Measurements from ENCODE around the gene SGCD. TPM values are rescaled to one million over a fixed set of nuclear protein-coding genes. Genes with fewer than 3 reads are reported as not detected.

The SGCD gene
- total and polyA plus RNA-seq, 8 donors, result 10.4 to 15.8 (median 12.5) TPM

- DNase-seq (no peak), ATAC-seq (no peak)
- no peak overlapping the region for H3K27ac ChIP-seq
- no peak overlapping the region for H3K4me3 ChIP-seq
- intact Hi-C loops (cut with DNase I), result no loop called here
- no peaks in the 10 kb centered on the region for H3K4me1 ChIP-seq
- TF ChIP-seq CTCF (IDR thresholded peaks at IDR 0.05), result no peak
- H3K27me3 ChIP-seq, result no peaks in the 10 kb centered on the region
- no peaks in the 10 kb centered on the region for H3K9me3 ChIP-seq
- no peaks in the 10 kb centered on the region for H3K36me3 ChIP-seq
Observed at GRCh38 chr5:156570615-156571014, 243.7 kb downstream of the SGCD start.

GRCh38 chr5:156581725-156582124, 254.8 kb downstream of the SGCD start:
- no peak for TF ChIP-seq CTCF (IDR thresholded peaks at IDR 0.05)
- Histone ChIP-seq H3K9me3 (peaks cover 0 to 9% of the 10 kb centered on the region in 2 donors), H3K4me1 (no peaks in the 10 kb centered on the region), H3K36me3 (no peaks in the 10 kb centered on the region), H3K27me3 (no peaks in the 10 kb centered on the region), H3K27ac (no peak overlapping the region), H3K4me3 (no peak overlapping the region)
- intact Hi-C loops (cut with DNase I), result no loop called here
- DNase-seq (no peak), ATAC-seq (no peak)

- ATAC-seq (no peak), DNase-seq (no peak)
- Histone ChIP-seq H3K9me3 (peaks cover 0 to 9% of the 10 kb centered on the region in 2 donors), H3K36me3 (no peaks in the 10 kb centered on the region), H3K4me3 (no peak overlapping the region), H3K27ac (no peak overlapping the region), H3K27me3 (no peaks in the 10 kb centered on the region), H3K4me1 (no peaks in the 10 kb centered on the region)
- intact Hi-C loops (cut with DNase I), result no loop called here
- no peak for TF ChIP-seq CTCF (IDR thresholded peaks at IDR 0.05)
Observed at GRCh38 chr5:156582193-156582598, 255.2 kb downstream of the SGCD start.

- no peak overlapping the region for H3K27ac ChIP-seq
- ATAC-seq, result no peak
- peaks cover 0 to 9% of the 10 kb centered on the region in 2 donors for H3K9me3 ChIP-seq
- H3K4me1 ChIP-seq, result no peaks in the 10 kb centered on the region
- H3K4me3 ChIP-seq, result no peak overlapping the region
- intact Hi-C loops (cut with DNase I), result no loop called here
- H3K36me3 ChIP-seq, result no peaks in the 10 kb centered on the region
- no peak for TF ChIP-seq CTCF (IDR thresholded peaks at IDR 0.05)
- H3K27me3 ChIP-seq, result no peaks in the 10 kb centered on the region
- no peak for DNase-seq
Observed at GRCh38 chr5:156584871-156585270, 257.9 kb downstream of the SGCD start.

- Histone ChIP-seq H3K36me3 (no peaks in the 10 kb centered on the region), H3K9me3 (peaks cover 0 to 9% of the 10 kb centered on the region in 2 donors), H3K27ac (no peak overlapping the region), H3K4me1 (no peaks in the 10 kb centered on the region), H3K27me3 (no peaks in the 10 kb centered on the region), H3K4me3 (no peak overlapping the region)
- no peak for ATAC-seq
- intact Hi-C loops (cut with DNase I), result no loop called here
- no peak for DNase-seq
- no peak for TF ChIP-seq CTCF (IDR thresholded peaks at IDR 0.05)
Observed at GRCh38 chr5:156585999-156586398, 259.0 kb downstream of the SGCD start.
